ENCODE results near the gene PSIP1. TPM values are rescaled to one million over a fixed set of nuclear protein-coding genes. Genes with fewer than 3 reads are reported as not detected.

PSIP1 gene
- total and polyA plus RNA-seq, 7 experiments from 2014 or later, result 97.8 to 213 (median 139) TPM

DNA sequence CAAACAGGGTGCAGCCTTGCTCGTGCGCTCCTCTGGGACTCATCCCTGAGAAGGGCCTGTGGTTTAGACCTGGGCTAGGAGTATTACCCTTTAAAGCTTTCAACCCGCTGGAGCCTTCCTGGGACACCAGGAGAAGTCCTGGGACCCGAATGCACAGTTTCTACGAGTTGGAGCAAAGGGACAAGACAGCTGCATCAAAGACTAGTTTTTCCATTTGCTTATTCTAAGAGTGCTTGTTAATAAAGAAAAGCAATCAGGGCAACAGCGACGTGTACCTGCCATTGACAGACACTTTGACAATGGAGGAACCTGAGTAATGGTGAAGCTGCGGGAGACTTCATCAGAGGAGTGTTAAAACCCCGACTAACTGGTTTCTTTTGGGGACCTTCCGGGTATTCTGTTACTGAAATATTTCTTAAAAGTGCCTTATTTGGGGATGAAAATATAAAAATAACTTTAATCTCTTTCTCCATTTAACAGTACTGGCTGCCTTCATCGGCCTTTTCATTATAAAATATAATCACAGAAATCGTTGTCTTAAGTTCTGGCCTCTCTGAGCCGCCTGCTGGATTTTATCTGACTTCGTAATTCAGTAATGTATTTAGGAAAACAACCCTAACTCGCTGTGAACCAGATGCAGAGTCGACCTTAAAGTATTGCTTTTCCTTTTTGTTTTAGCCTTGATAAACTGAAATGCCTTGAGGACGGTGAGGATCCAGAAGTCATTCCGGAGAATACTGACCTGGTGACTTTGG lies 87.4 kb downstream of the PSIP1 start:
- peak overlapping the region; percentile 90 for H3K4me3 ChIP-seq (ENCODE audit: low read length)
- ATAC-seq, result no peak
- DNase-seq, result peak in 6 of 9 donors; percentile 2 to 19 (median 10)
- H3K4me1 Mint-ChIP-seq, result peaks cover 28 to 55% (median 48%) of the 10 kb centered on the region in 7 donors
- no peaks in the 10 kb centered on the region for H3K9me3 ChIP-seq (ENCODE audit: control insufficient read depth in 2 of 3, low read length in 3 of 3)
- CTCF ChIA-PET, result interaction anchor here (0.7 to 1.0 kb wide), 3 partner anchors 9 to 130 kb away, joined by 3 to 4 read pairs (median 3); no protein-coding TSS in a partner anchor
- intact Hi-C loops (cut with micrococcal nuclease), result loop anchor here (1.0 to 10.0 kb wide), 12 partner anchors 43 to 213 kb away; partner anchors contain the start of genes CCDC171 (in 1 of the 2) and TTC39B (in 1 of the 2)
- H3K27me3 Mint-ChIP-seq, result no peaks in the 10 kb centered on the region
- peaks cover 0 to 20% (median 0%) of the 10 kb centered on the region in 3 experiments for H3K36me3 ChIP-seq (ENCODE audit: control insufficient read depth in 2 of 3, insufficient read depth in 3 of 3, low read length in 3 of 3)
- H3K9me3 Mint-ChIP-seq, result no peaks in the 10 kb centered on the region
- peak overlapping the region; percentile 89 to 95 (median 92) for H3K4me3 Mint-ChIP-seq
- peaks cover 0 to 8% of the 10 kb centered on the region in 2 donors for H3K4me1 ChIP-seq (ENCODE audit: control insufficient read depth in 2 of 2, insufficient read depth in 2 of 2, low read length in 2 of 2)
- H3K27ac Mint-ChIP-seq, result peak overlapping the region; percentile 76 to 96 (median 89)
- POLR2A ChIA-PET, result interaction anchor here (0.8 to 2.2 kb wide), 6 partner anchors 88 to 130 kb away, joined by 3 to 13 read pairs (median 5); partner anchors contain the start of genes CCDC171, PSIP1 and TTC39B
- H3K36me3 Mint-ChIP-seq, result peaks cover 10 to 22% (median 18%) of the 10 kb centered on the region in 5 donors
- peak overlapping the region; percentile 64 for H3K27ac ChIP-seq (ENCODE audit: low read depth, low read length)
- no peaks in the 10 kb centered on the region for H3K27me3 ChIP-seq (ENCODE audit: control insufficient read depth in 2 of 2, insufficient read depth in 2 of 2, low read length in 2 of 2)

DNA sequence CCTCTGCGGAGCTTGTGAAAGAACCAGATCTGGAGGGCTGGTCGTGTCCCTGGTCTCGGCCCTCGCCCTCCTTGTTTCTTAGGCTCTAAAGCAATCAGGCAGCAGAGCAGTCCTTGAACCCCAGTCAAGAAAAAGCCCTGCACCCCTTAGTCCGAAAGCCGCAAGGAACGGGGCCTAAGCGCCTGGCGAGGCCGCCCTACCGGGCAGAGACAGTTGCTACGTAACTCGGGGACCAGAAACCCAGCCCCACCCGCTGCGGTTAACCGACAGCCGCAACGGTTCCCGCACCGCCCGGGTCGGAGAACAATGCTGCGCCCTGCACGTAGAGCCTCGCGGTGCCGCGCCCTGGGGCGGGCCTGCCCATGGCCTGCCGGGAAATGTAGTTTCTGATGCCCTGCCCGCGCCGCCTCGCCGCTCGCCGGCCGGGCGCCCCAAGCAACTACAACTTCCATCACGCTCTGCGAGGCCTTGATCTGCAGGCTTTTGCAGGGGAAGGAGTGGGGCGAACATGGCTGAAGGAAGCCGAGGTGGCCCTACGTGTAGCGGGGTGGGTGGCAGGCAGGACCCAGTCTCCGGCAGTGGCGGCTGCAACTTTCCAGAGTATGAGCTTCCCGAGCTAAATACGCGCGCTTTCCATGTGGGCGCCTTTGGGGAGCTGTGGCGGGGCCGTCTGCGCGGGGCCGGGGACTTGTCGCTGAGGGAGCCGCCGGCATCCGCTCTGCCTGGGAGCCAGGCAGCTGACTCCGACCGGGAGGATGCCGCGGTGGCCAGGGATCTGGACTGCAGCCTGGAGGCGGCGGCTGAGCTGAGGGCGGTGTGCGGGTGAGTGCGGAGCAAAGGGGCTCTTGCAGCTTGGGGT lies 88.2 kb downstream of the PSIP1 start, which contains the start of gene SNAPC3:
TSS of gene SNAPC3 (plus strand) at position 505 of the 859 bp plus-strand sequence. CDS start at position 509, 4 bp downstream.
- Mint-ChIP-seq H3K9me3 (no peaks in the 10 kb centered on the region), H3K27ac (peak within 1 kb of the TSS; percentile 89 to 96 (median 93)), H3K4me1 (peaks cover 20 to 47% (median 45%) of the 10 kb centered on the region in 7 donors), H3K36me3 (peaks cover 9 to 19% (median 17%) of the 10 kb centered on the region in 5 donors), H3K4me3 (peak within 1 kb of the TSS; percentile 89 to 95 (median 92)), H3K27me3 (no peaks in the 10 kb centered on the region)
- ChIA-PET CTCF (no interaction called here), POLR2A (interaction anchor here (0.6 to 2.2 kb wide), 8 partner anchors 29 to 130 kb away, joined by 3 to 13 read pairs (median 5); partner anchors contain the start of genes CCDC171, PSIP1 and TTC39B)
- H3K9me3 ChIP-seq (ENCODE audit: control insufficient read depth in 2 of 3, low read length in 3 of 3), result no peaks in the 10 kb centered on the region
- H3K36me3 ChIP-seq (ENCODE audit: control insufficient read depth in 2 of 3, insufficient read depth in 3 of 3, low read length in 3 of 3), result peaks cover 0 to 20% (median 0%) of the 10 kb centered on the region in 3 experiments
- H3K4me1 ChIP-seq (ENCODE audit: control insufficient read depth in 2 of 2, insufficient read depth in 2 of 2, low read length in 2 of 2), result peaks cover 0 to 8% of the 10 kb centered on the region in 2 donors
- ATAC-seq, result peak; percentile 99
- H3K4me3 ChIP-seq (ENCODE audit: low read length), result peak within 1 kb of the TSS; percentile 90
- DNase-seq, result peak; percentile 86 to 96 (median 93)
- H3K27ac ChIP-seq (ENCODE audit: low read depth, low read length), result peak within 1 kb of the TSS; percentile 74
- intact Hi-C loops (cut with micrococcal nuclease), result loop anchor here (1.0 to 10.0 kb wide), 16 partner anchors 44 to 212 kb away; partner anchors contain the start of genes CCDC171 (in 2 of the 2), PSIP1 (in 1 of the 2) and TTC39B (in 1 of the 2)
- no peaks in the 10 kb centered on the region for H3K27me3 ChIP-seq (ENCODE audit: control insufficient read depth in 2 of 2, insufficient read depth in 2 of 2, low read length in 2 of 2)

DNA sequence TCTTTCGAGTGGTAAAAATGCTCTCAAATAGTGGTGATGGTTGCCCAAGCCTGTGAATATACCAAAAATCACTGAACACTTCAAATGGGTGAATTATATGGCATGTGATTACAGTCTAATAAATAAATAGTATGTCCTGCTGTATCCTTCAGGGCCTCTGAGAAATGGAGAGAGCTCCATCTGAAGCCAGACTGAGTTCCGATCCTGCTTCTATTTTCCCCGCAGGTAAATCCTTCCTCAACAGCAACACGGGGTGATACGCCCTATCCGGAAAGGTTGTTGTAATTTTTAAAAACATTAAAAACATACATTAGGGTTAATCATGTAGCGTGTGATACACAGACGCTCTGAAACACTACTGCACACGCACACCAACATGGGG lies 88.8 kb downstream of the PSIP1 start:
- no peaks in the 10 kb centered on the region for H3K27me3 ChIP-seq (ENCODE audit: control insufficient read depth in 2 of 2, insufficient read depth in 2 of 2, low read length in 2 of 2)
- no peaks in the 10 kb centered on the region for H3K9me3 ChIP-seq (ENCODE audit: control insufficient read depth in 2 of 3, low read length in 3 of 3)
- ChIA-PET POLR2A (interaction anchor here (0.6 to 1.3 kb wide), 4 partner anchors 30 to 131 kb away, joined by 3 to 6 read pairs (median 4); partner anchors contain the start of genes CCDC171 and PSIP1), CTCF (no interaction called here)
- peak overlapping the region; percentile 89 to 95 (median 92) for H3K4me3 Mint-ChIP-seq
- H3K27ac ChIP-seq (ENCODE audit: low read depth, low read length), result peak overlapping the region; percentile 74
- no peaks in the 10 kb centered on the region for H3K27me3 Mint-ChIP-seq
- no peaks in the 10 kb centered on the region for H3K9me3 Mint-ChIP-seq
- DNase-seq (no peak), ATAC-seq (no peak)
- intact Hi-C loops (cut with micrococcal nuclease), result loop anchor here (1.0 to 10.0 kb wide), 15 partner anchors 45 to 211 kb away; partner anchors contain the start of genes CCDC171 (in 1 of the 2), PSIP1 (in 1 of the 2) and TTC39B (in 1 of the 2)
- H3K36me3 ChIP-seq (ENCODE audit: control insufficient read depth in 2 of 3, insufficient read depth in 3 of 3, low read length in 3 of 3), result peaks cover 0 to 20% (median 0%) of the 10 kb centered on the region in 3 experiments
- H3K4me3 ChIP-seq (ENCODE audit: low read length), result peak overlapping the region; percentile 90
- H3K36me3 Mint-ChIP-seq, result peaks cover 9 to 19% (median 17%) of the 10 kb centered on the region in 5 donors
- peaks cover 0 to 8% of the 10 kb centered on the region in 2 donors for H3K4me1 ChIP-seq (ENCODE audit: control insufficient read depth in 2 of 2, insufficient read depth in 2 of 2, low read length in 2 of 2)
- H3K27ac Mint-ChIP-seq, result peak overlapping the region; percentile 89 to 96 (median 93)
- H3K4me1 Mint-ChIP-seq, result peaks cover 19 to 44% (median 42%) of the 10 kb centered on the region in 7 donors

DNA sequence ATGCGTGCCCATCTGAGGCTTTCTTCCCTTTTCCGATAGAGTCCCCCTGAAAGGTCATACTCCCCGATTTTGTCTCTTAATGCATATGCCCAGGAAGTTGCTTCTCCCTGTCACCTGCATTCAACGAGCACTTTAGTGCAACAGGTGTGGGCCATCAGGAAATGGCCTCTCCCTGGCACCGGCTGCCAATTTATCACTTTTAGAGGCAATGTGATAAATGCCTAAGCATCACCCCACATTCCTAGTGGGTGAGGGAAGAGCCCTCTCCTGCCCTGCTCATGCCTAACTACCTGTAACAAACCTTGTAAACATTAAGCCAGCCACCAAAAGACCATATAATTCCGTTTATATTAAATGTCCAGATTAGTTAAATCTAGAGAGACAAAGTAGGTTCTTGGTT lies 89.2 kb downstream of the PSIP1 start:
- H3K36me3 Mint-ChIP-seq, result peaks cover 9 to 19% (median 16%) of the 10 kb centered on the region in 5 donors
- DNase-seq (no peak), ATAC-seq (no peak)
- peak overlapping the region in 6 of 9 donors; percentile 89 to 95 (median 91) for H3K27ac Mint-ChIP-seq
- no peak overlapping the region for H3K4me3 ChIP-seq (ENCODE audit: low read length)
- peaks cover 0 to 8% of the 10 kb centered on the region in 2 donors for H3K4me1 ChIP-seq (ENCODE audit: control insufficient read depth in 2 of 2, insufficient read depth in 2 of 2, low read length in 2 of 2)
- POLR2A ChIA-PET, result interaction anchor here (0.6 to 1.3 kb wide), 4 partner anchors 30 to 131 kb away, joined by 3 to 6 read pairs (median 4); partner anchors contain the start of genes CCDC171 and PSIP1
- intact Hi-C loops (cut with micrococcal nuclease), result loop anchor here in 1 of 2 donors (5.0 to 10.0 kb wide), 2 partner anchors 53 to 186 kb away; no protein-coding TSS in a partner anchor
- H3K27ac ChIP-seq (ENCODE audit: low read depth, low read length), result no peak overlapping the region
- H3K4me3 Mint-ChIP-seq, result peak overlapping the region in 9 of 10 donors; percentile 89 to 95 (median 93)
- H3K27me3 ChIP-seq (ENCODE audit: control insufficient read depth in 2 of 2, insufficient read depth in 2 of 2, low read length in 2 of 2), result no peaks in the 10 kb centered on the region
- CTCF ChIA-PET, result no interaction called here
- H3K27me3 Mint-ChIP-seq, result no peaks in the 10 kb centered on the region
- peaks cover 18 to 40% (median 38%) of the 10 kb centered on the region in 7 donors for H3K4me1 Mint-ChIP-seq
- peaks cover 0 to 18% (median 0%) of the 10 kb centered on the region in 3 experiments for H3K36me3 ChIP-seq (ENCODE audit: control insufficient read depth in 2 of 3, insufficient read depth in 3 of 3, low read length in 3 of 3)
- H3K9me3 Mint-ChIP-seq, result no peaks in the 10 kb centered on the region
- no peaks in the 10 kb centered on the region for H3K9me3 ChIP-seq (ENCODE audit: control insufficient read depth in 2 of 3, low read length in 3 of 3)

DNA sequence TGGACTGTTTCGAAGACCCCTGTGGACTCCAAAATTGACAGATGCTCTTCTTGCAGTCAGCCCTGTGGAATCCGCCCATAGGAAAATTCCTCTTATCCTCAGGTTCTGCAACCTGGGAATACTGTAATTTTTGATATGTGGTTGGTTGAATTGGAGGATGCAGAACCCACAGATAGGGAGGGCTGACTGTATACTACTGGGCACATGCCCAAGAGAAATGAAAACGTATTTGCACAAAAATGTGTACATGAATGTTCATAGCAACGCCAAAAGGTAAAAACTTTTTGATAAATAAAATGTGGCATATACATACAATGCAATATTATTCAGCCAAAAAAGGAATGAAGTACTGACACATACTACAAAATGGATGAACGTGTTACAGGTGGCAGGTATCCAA lies 90.0 kb downstream of the PSIP1 start:
- H3K36me3 Mint-ChIP-seq, result peaks cover 5 to 15% (median 11%) of the 10 kb centered on the region in 5 donors
- H3K27me3 Mint-ChIP-seq, result no peaks in the 10 kb centered on the region
- ChIA-PET POLR2A (interaction anchor here (1.3 kb wide), 1 partner anchor 91 kb away, joined by 5 read pairs; the partner anchor contains the start of gene PSIP1), CTCF (no interaction called here)
- no peak for ATAC-seq
- H3K4me3 Mint-ChIP-seq, result peak overlapping the region in 2 of 10 donors; percentile 22 to 95
- no peaks in the 10 kb centered on the region for H3K9me3 ChIP-seq (ENCODE audit: control insufficient read depth in 2 of 3, low read length in 3 of 3)
- DNase-seq, result no peak
- no peak overlapping the region for H3K27ac ChIP-seq (ENCODE audit: low read depth, low read length)
- peaks cover 0 to 8% of the 10 kb centered on the region in 2 donors for H3K4me1 ChIP-seq (ENCODE audit: control insufficient read depth in 2 of 2, insufficient read depth in 2 of 2, low read length in 2 of 2)
- H3K27ac Mint-ChIP-seq, result peak overlapping the region in 2 of 9 donors; percentile 28 to 63
- H3K4me3 ChIP-seq (ENCODE audit: low read length), result no peak overlapping the region
- H3K9me3 Mint-ChIP-seq, result no peaks in the 10 kb centered on the region
- H3K27me3 ChIP-seq (ENCODE audit: control insufficient read depth in 2 of 2, insufficient read depth in 2 of 2, low read length in 2 of 2), result no peaks in the 10 kb centered on the region
- H3K36me3 ChIP-seq (ENCODE audit: control insufficient read depth in 2 of 3, insufficient read depth in 3 of 3, low read length in 3 of 3), result peaks cover 0 to 11% (median 0%) of the 10 kb centered on the region in 3 experiments
- peaks cover 11 to 34% (median 31%) of the 10 kb centered on the region in 7 donors for H3K4me1 Mint-ChIP-seq
- intact Hi-C loops (cut with micrococcal nuclease), result loop anchor here in 1 of 2 donors (5.0 to 10.0 kb wide), 2 partner anchors 54 to 187 kb away; no protein-coding TSS in a partner anchor

Measured in naive thymus-derived CD4-positive, alpha-beta T cell (primary cell).